Transverse colon (tissue), 4 donors: ENCODE results near the gene HEATR9. TPM values are rescaled to one million over a fixed set of nuclear protein-coding genes. Genes with fewer than 3 reads are reported as not detected.

Experiments used
- DNase-seq: peaks from one replicate; pipeline ENCODE4 v3.0.0-alpha.2; 2019
- H3K27ac ChIP-seq, 4 donors: fragments of 200-600 bp; sonication (generic); 2 replicates each; pipeline ENCODE4 v1.5.1; 2016 to 2018; ENCODE audit warnings: inconsistent platforms in 4 of 4
- H3K27me3 ChIP-seq: fragments of 200-600 bp; sonication (generic); 2 replicates; pipeline ENCODE4 v1.5.1; 2017; ENCODE audit warnings: inconsistent platforms
- H3K36me3 ChIP-seq, 4 donors: fragments of 200-600 bp; sonication (generic); 2 replicates each; pipeline ENCODE4 v1.5.1; 2017 to 2019; ENCODE audit warnings: inconsistent platforms in 4 of 4
- H3K4me1 ChIP-seq, 4 donors: fragments of 200-600 bp; sonication (generic); 2 replicates each; pipeline ENCODE4 v1.5.1; 2017 to 2020; ENCODE audit warnings: inconsistent platforms in 4 of 4
- H3K4me3 ChIP-seq, 4 donors: fragments of 200-600 bp; sonication (generic); 1 replicate in 1 of 4; 2 replicates in 3 of 4; pipeline versions ENCODE4 v1.5.1 to v1.6.1; 2017 to 2019; ENCODE audit warnings: inconsistent platforms in 4 of 4
- H3K9me3 ChIP-seq, 2 donors: fragments of 200-600 bp; sonication (generic); 2 replicates each; pipeline ENCODE4 v1.5.1; 2017 to 2019; ENCODE audit warnings: inconsistent platforms in 2 of 2
- CTCF ChIP-seq, 5 experiments: fragments of 200-600 bp in 3 of 5; fragments of 450-650 bp in 2 of 5; sonication (generic) in 3 of 5; IDR thresholded peaks; 1 replicate in 2 of 5; 2 replicates in 3 of 5; pipeline ENCODE4 v1.5.1; 2016 to 2017; ENCODE audit warnings: antibody characterized with exemption in 5 of 5, inconsistent platforms in 3 of 5, mild to moderate bottlenecking in 2 of 5, moderate library complexity in 1 of 5
- EP300 ChIP-seq: sonication (generic); formaldehyde crosslinking; IDR thresholded peaks from one replicate; pipeline ENCODE4 v1.6.1; 2017; ENCODE audit warnings: antibody characterized with exemption, low read depth
- POLR2A ChIP-seq: fragments of 450-650 bp; IDR thresholded peaks from one replicate; pipeline ENCODE4 v1.6.1; 2016; ENCODE audit warnings: antibody characterized with exemption, mild to moderate bottlenecking, moderate library complexity
- POLR2AphosphoS5 ChIP-seq, 3 donors: sonication (generic); formaldehyde crosslinking; IDR thresholded peaks; one replicate each; pipeline ENCODE4 v1.6.1; 2016; ENCODE audit warnings: antibody characterized with exemption in 3 of 3
- WGBS, 2 donors: methylation state at CpG; one replicate each; pipeline ENCODE4 v1.1.5; 2018; ENCODE audit warnings: low coverage in 1 of 2; 5-methylcytosine and 5-hydroxymethylcytosine counted together
- in situ Hi-C, 4 donors: fragments of 200-750 bp; cut with MboI; loops; one replicate each; pipeline versions ENCODE4 v1.15.0 to v1.15.1; 2017; ENCODE audit warnings: low sequenced_read_pairs in 3 of 4, low pct_ligation_motif_present in 1 of 4, low pct_unique_long_range_greater_than_20kb in 1 of 4
- intact Hi-C: fragments of 100-400 bp; cut with DNase I; formaldehyde crosslinking; loops from one replicate; pipeline ENCODE4 v1.15.1; 2023; ENCODE audit warnings: low total_unique reads
- total RNA-seq, 4 donors: library from RNA; depleted of rRNA; stranded (reverse); fragments of >200 nt; gene quantifications; one replicate each; pipeline ENCODE4 v1.1.0, GENCODE V29; 2016

The HEATR9 gene
- total RNA-seq, 4 donors from 2014 or later = not detected

GRCh38 chr17:35894206-35894605 lies 25.5 kb upstream of the HEATR9 start:
- DNase-seq = no peak
- TF ChIP-seq POLR2AphosphoS5 (IDR thresholded peaks at IDR 0.05) (no peak), CTCF (IDR thresholded peaks at IDR 0.05) (no peak), POLR2A (no peak), EP300 (no peak)
- intact Hi-C loops = no loop called here
- Histone ChIP-seq H3K4me3 (no peak overlapping the region), H3K4me1 (peaks cover 0 to 6% (median 0%) of the 10 kb centered on the region in 4 donors), H3K9me3 (no peaks in the 10 kb centered on the region), H3K27ac (no peak overlapping the region), H3K27me3 (no peaks in the 10 kb centered on the region), H3K36me3 (no peaks in the 10 kb centered on the region)
- in situ Hi-C loops = no loop called here
- 93 to 100% methylated on average over 5 to 7 of the region's 7 CpGs for WGBS, 2 donors

- Histone ChIP-seq H3K4me1 (peaks cover 0 to 6% (median 0%) of the 10 kb centered on the region in 4 donors), H3K36me3 (no peaks in the 10 kb centered on the region), H3K27ac (no peak overlapping the region), H3K27me3 (no peaks in the 10 kb centered on the region), H3K9me3 (no peaks in the 10 kb centered on the region), H3K4me3 (no peak overlapping the region)
- in situ Hi-C loops (no loop called here), intact Hi-C loops (no loop called here)
- no peak for DNase-seq
- TF ChIP-seq POLR2A (no peak), CTCF (IDR thresholded peaks at IDR 0.05) (no peak), EP300 (no peak), POLR2AphosphoS5 (IDR thresholded peaks at IDR 0.05) (no peak)
- 95 to 100% methylated on average over 1 to 4 of the region's 4 CpGs for WGBS, 2 donors
Observed at GRCh38 chr17:35893751-35894150, 25.1 kb upstream of the HEATR9 start.

GRCh38 chr17:35892091-35893035 lies 23.7 kb upstream of the HEATR9 start:
- 55 to 66% methylated on average over 2 to 6 of the region's 6 CpGs for WGBS, 2 donors
- intact Hi-C loops (no loop called here), in situ Hi-C loops (no loop called here)
- no peaks in the 10 kb centered on the region for H3K9me3 ChIP-seq
- no peaks in the 10 kb centered on the region for H3K36me3 ChIP-seq
- DNase-seq = no peak
- TF ChIP-seq POLR2AphosphoS5 (IDR thresholded peaks at IDR 0.05) (no peak), CTCF (IDR thresholded peaks at IDR 0.05) (no peak), EP300 (no peak), POLR2A (no peak)
- H3K4me3 ChIP-seq = no peak overlapping the region
- H3K27me3 ChIP-seq = no peaks in the 10 kb centered on the region
- peaks cover 0 to 6% (median 0%) of the 10 kb centered on the region in 4 donors for H3K4me1 ChIP-seq
- peak overlapping the region in 1 of 4 donors; percentile 4 for H3K27ac ChIP-seq

GRCh38 chr17:35891269-35891668 lies 22.6 kb upstream of the HEATR9 start:
- TF ChIP-seq POLR2A = no peak
- TF ChIP-seq CTCF (IDR thresholded peaks at IDR 0.05) = no peak
- no peak for TF ChIP-seq EP300
- no peak for TF ChIP-seq POLR2AphosphoS5 (IDR thresholded peaks at IDR 0.05)
- Histone ChIP-seq H3K36me3 (no peaks in the 10 kb centered on the region), H3K4me1 (peaks cover 0 to 6% (median 0%) of the 10 kb centered on the region in 4 donors), H3K9me3 (no peaks in the 10 kb centered on the region), H3K27ac (peak overlapping the region in 1 of 4 donors; percentile 40), H3K27me3 (no peaks in the 10 kb centered on the region), H3K4me3 (no peak overlapping the region)
- no peak for DNase-seq
- in situ Hi-C loops = no loop called here
- intact Hi-C loops = no loop called here
- WGBS, 2 donors = 76 to 88% methylated on average over 2 to 4 of the region's 4 CpGs
